SKM-1 treated with dmso at 0.1 percent for 144 hours (cell line): ENCODE measurements around the gene FBXW11.

Source experiments
- DNase-seq: peaks from one replicate; lab custom pipeline; 2025; ENCODE audit not compliant: unreplicated experiment; lab: John Stamatoyannopoulos, UW

Gene FBXW11

GRCh38 chr5:171846323-171846722, 160.1 kb downstream of the FBXW11 start:
- DNase-seq, result no peak

GRCh38 chr5:171845857-171846256, 160.6 kb downstream of the FBXW11 start:
- no peak for DNase-seq

- DNase-seq, result no peak
Observed at GRCh38 chr5:171845040-171845630, 161.3 kb downstream of the FBXW11 start.

- no peak for DNase-seq
Observed at GRCh38 chr5:171842777-171843328, 163.6 kb downstream of the FBXW11 start.

GRCh38 chr5:171841984-171842776, 164.3 kb downstream of the FBXW11 start:
- DNase-seq, result no peak

- peak; percentile 75 for DNase-seq
Observed at GRCh38 chr5:171840711-171841522, 165.5 kb downstream of the FBXW11 start.

- DNase-seq, result peak; percentile 5
Observed at GRCh38 chr5:171840066-171840465, 166.4 kb downstream of the FBXW11 start.

- DNase-seq, result no peak
Observed at GRCh38 chr5:171839112-171839511, 167.3 kb downstream of the FBXW11 start.

- DNase-seq, result no peak
Observed at GRCh38 chr5:171838066-171838465, 168.4 kb downstream of the FBXW11 start.

- DNase-seq, result no peak
Observed at GRCh38 chr5:171837522-171837921, 168.9 kb downstream of the FBXW11 start.

GRCh38 chr5:171835066-171835465, 171.4 kb downstream of the FBXW11 start:
- no peak for DNase-seq

- no peak for DNase-seq
Observed at GRCh38 chr5:171834461-171834860, 172.0 kb downstream of the FBXW11 start.

GRCh38 chr5:171832775-171833174, 173.7 kb downstream of the FBXW11 start:
- DNase-seq, result no peak

- no peak for DNase-seq
Observed at GRCh38 chr5:171830686-171831085, 175.8 kb downstream of the FBXW11 start.

- no peak for DNase-seq
Observed at GRCh38 chr5:171827162-171827561, 179.3 kb downstream of the FBXW11 start.

- no peak for DNase-seq
Observed at GRCh38 chr5:171826132-171826531, 180.3 kb downstream of the FBXW11 start.

- no peak for DNase-seq
Observed at GRCh38 chr5:171825051-171825450, 181.4 kb downstream of the FBXW11 start.

GRCh38 chr5:171823269-171823668, 183.2 kb downstream of the FBXW11 start:
- DNase-seq, result no peak

GRCh38 chr5:171821286-171821685, 185.2 kb downstream of the FBXW11 start:
- DNase-seq, result no peak

- no peak for DNase-seq
Observed at GRCh38 chr5:171820561-171820960, 185.9 kb downstream of the FBXW11 start.

GRCh38 chr5:171816666-171817065, 189.8 kb downstream of the FBXW11 start:
- DNase-seq, result no peak
